GM12878 (cell line): ENCODE measurements around the gene DST.

ENCODE experiments used
- JUND ChIP-seq: IDR thresholded peaks from 2 replicates; pipeline ENCODE4 v1.6.1; 2012; ENCODE audit warnings: low read depth, mild to moderate bottlenecking, low read length, improper control_type of control experiment, moderate library complexity
- MEF2A ChIP-seq: IDR thresholded peaks from 2 replicates; pipeline ENCODE4 v1.6.1; 2011; ENCODE audit warnings: low read depth, mild to moderate bottlenecking, low read length, moderate library complexity; ENCODE audit not compliant: insufficient read depth
- MXI1 ChIP-seq: fragments of 150-350 bp; IDR thresholded peaks from 2 replicates; pipeline ENCODE4 v1.6.1; 2011; ENCODE audit warnings: low read depth, mild to moderate bottlenecking, inconsistent platforms, low read length, improper control_type of control experiment
- TAF1 ChIP-seq: IDR thresholded peaks from 2 replicates; pipeline ENCODE4 v1.6.1; 2011; ENCODE audit warnings: mild to moderate bottlenecking, low read depth, low read length, borderline replicate concordance
- TF ChIP-seq, protein P1 (sequence below): fragments of 150-350 bp; IDR thresholded peaks from 2 replicates; pipeline ENCODE4 v1.6.1; 2016; ENCODE audit warnings: low read depth, low read length
- TF ChIP-seq, protein P2 (sequence below), 3 experiments: IDR thresholded peaks in 2 of 3; conservative IDR thresholded peaks in 1 of 3; 2 replicates each; pipeline ENCODE4 v1.5.1; 2011; ENCODE audit warnings: low read depth in 3 of 3, low read length in 3 of 3, mild to moderate bottlenecking in 3 of 3, control low read depth in 2 of 3, moderate library complexity in 2 of 3, inconsistent platforms in 1 of 3, mixed read lengths in 1 of 3; ENCODE audit not compliant: control insufficient read depth in 2 of 3, insufficient read depth in 1 of 3; ENCODE audit errors: extremely low read depth in 1 of 3

- TF ChIP-seq TAF1 (no peak), JUND (no peak), MEF2A (no peak), MXI1 (no peak)
- TF ChIP-seq, protein P1, sequence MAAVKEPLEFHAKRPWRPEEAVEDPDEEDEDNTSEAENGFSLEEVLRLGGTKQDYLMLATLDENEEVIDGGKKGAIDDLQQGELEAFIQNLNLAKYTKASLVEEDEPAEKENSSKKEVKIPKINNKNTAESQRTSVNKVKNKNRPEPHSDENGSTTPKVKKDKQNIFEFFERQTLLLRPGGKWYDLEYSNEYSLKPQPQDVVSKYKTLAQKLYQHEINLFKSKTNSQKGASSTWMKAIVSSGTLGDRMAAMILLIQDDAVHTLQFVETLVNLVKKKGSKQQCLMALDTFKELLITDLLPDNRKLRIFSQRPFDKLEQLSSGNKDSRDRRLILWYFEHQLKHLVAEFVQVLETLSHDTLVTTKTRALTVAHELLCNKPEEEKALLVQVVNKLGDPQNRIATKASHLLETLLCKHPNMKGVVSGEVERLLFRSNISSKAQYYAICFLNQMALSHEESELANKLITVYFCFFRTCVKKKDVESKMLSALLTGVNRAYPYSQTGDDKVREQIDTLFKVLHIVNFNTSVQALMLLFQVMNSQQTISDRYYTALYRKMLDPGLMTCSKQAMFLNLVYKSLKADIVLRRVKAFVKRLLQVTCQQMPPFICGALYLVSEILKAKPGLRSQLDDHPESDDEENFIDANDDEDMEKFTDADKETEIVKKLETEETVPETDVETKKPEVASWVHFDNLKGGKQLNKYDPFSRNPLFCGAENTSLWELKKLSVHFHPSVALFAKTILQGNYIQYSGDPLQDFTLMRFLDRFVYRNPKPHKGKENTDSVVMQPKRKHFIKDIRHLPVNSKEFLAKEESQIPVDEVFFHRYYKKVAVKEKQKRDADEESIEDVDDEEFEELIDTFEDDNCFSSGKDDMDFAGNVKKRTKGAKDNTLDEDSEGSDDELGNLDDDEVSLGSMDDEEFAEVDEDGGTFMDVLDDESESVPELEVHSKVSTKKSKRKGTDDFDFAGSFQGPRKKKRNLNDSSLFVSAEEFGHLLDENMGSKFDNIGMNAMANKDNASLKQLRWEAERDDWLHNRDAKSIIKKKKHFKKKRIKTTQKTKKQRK: no peak
- TF ChIP-seq, protein P2, sequence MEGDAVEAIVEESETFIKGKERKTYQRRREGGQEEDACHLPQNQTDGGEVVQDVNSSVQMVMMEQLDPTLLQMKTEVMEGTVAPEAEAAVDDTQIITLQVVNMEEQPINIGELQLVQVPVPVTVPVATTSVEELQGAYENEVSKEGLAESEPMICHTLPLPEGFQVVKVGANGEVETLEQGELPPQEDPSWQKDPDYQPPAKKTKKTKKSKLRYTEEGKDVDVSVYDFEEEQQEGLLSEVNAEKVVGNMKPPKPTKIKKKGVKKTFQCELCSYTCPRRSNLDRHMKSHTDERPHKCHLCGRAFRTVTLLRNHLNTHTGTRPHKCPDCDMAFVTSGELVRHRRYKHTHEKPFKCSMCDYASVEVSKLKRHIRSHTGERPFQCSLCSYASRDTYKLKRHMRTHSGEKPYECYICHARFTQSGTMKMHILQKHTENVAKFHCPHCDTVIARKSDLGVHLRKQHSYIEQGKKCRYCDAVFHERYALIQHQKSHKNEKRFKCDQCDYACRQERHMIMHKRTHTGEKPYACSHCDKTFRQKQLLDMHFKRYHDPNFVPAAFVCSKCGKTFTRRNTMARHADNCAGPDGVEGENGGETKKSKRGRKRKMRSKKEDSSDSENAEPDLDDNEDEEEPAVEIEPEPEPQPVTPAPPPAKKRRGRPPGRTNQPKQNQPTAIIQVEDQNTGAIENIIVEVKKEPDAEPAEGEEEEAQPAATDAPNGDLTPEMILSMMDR (IDR thresholded peaks at IDR 0.05 in 2 of 3, conservative IDR thresholded peaks at IDR 0.05 in 1 of 3; ENCODE audit: control insufficient read depth in 2 of 3, extremely low read depth in 1 of 3, insufficient read depth in 1 of 3, low read depth in 3 of 3, low read length in 3 of 3): no peak
Measured at GRCh38 chr6:56658326-56658725, 15.6 kb upstream of the DST start.
